GM23338 (cell line): ENCODE results near the gene GRIA4. TPM values are rescaled to one million over a fixed set of nuclear protein-coding genes. Genes with fewer than 3 reads are reported as not detected.

Source experiments
- ATAC-seq: fragments of 200-7000 bp; cut with Tn5 transposase; 3 replicates; pipeline ENCODE4 v1.9.1; 2020
- DNase-seq: peaks from one replicate; pipeline ENCODE4 v3.0.0-alpha.2; 2015; ENCODE audit warnings: low spot score
- H2AFZ ChIP-seq: fragments of 200-600 bp; sonication (generic); 2 replicates; pipeline ENCODE4 v1.8.0; 2016; ENCODE audit warnings: antibody characterized with exemption, mild to moderate bottlenecking, moderate library complexity
- H3F3A ChIP-seq: fragments of 200-600 bp; sonication (generic); replicated peaks from 2 replicates; pipeline ENCODE4 v1.8.0; 2017; ENCODE audit warnings: antibody characterized with exemption, mixed run types, low read depth
- H3K27ac ChIP-seq: fragments of 200-600 bp; sonication (generic); 2 replicates; pipeline ENCODE4 v1.6.1; 2016; ENCODE audit warnings: low read depth
- H3K27me3 ChIP-seq: fragments of 200-600 bp; sonication (generic); 2 replicates; pipeline ENCODE4 v1.8.0; 2016; ENCODE audit warnings: mild to moderate bottlenecking, mixed run types, moderate library complexity; ENCODE audit not compliant: insufficient read depth
- H3K36me3 ChIP-seq: fragments of 200-600 bp; sonication (generic); 2 replicates; pipeline ENCODE4 v1.8.0; 2016; ENCODE audit warnings: mild to moderate bottlenecking; ENCODE audit not compliant: insufficient read depth
- H3K4me1 ChIP-seq: fragments of 200-600 bp; sonication (generic); 2 replicates; pipeline ENCODE4 v1.8.0; 2016; ENCODE audit warnings: mild to moderate bottlenecking, moderate library complexity; ENCODE audit not compliant: insufficient read depth
- H3K4me2 ChIP-seq: fragments of 200-600 bp; sonication (generic); 2 replicates; pipeline ENCODE4 v1.7.1; 2017; ENCODE audit warnings: mixed run types
- H3K4me3 ChIP-seq: fragments of 200-600 bp; sonication (generic); 2 replicates; pipeline ENCODE4 v1.6.1; 2016; ENCODE audit warnings: mixed run types
- H3K79me2 ChIP-seq: fragments of 200-600 bp; sonication (generic); replicated peaks from 2 replicates; pipeline ENCODE4 v1.8.0; 2017; ENCODE audit warnings: mild to moderate bottlenecking; ENCODE audit not compliant: insufficient read depth
- H3K9me2 ChIP-seq: fragments of 200-600 bp; sonication (generic); 2 replicates; pipeline ENCODE4 v1.8.0; 2017; ENCODE audit not compliant: insufficient read depth
- H4K20me1 ChIP-seq: fragments of 200-600 bp; sonication (generic); replicated peaks from 2 replicates; pipeline ENCODE4 v1.8.0; 2017; ENCODE audit warnings: mild to moderate bottlenecking; ENCODE audit not compliant: insufficient read depth
- H3K27ac Mint-ChIP-seq: 2 replicates; pipeline ENCODE4 v1.8.0; 2020; ENCODE audit warnings: inconsistent platforms, mild to moderate bottlenecking, moderate library complexity, mixed read lengths
- H3K27me3 Mint-ChIP-seq: 3 replicates; pipeline ENCODE4 v1.8.0; 2022; ENCODE audit warnings: low read depth, mild to moderate bottlenecking, moderate library complexity, mixed read lengths, inconsistent platforms; ENCODE audit not compliant: insufficient read depth, poor library complexity
- H3K36me3 Mint-ChIP-seq: 3 replicates; pipeline ENCODE4 v1.8.0; 2021; ENCODE audit warnings: low read depth, mild to moderate bottlenecking, inconsistent platforms, moderate library complexity, mixed read lengths
- H3K4me1 Mint-ChIP-seq: 3 replicates; pipeline ENCODE4 v1.8.0; 2020; ENCODE audit warnings: mild to moderate bottlenecking, inconsistent platforms, mixed read lengths
- H3K4me3 Mint-ChIP-seq: 3 replicates; pipeline ENCODE4 v1.8.0; 2021; ENCODE audit warnings: moderate library complexity, mild to moderate bottlenecking, inconsistent platforms, mixed read lengths
- H3K9me3 Mint-ChIP-seq: 3 replicates; pipeline ENCODE4 v1.8.0; 2020; ENCODE audit warnings: moderate library complexity, mild to moderate bottlenecking, inconsistent platforms, mixed read lengths
- CREB1 ChIP-seq: fragments of 250-450 bp; sonication (Bioruptor Pico); IDR thresholded peaks from 2 replicates; pipeline ENCODE4 v1.5.0; 2020; ENCODE audit warnings: low read depth, mild to moderate bottlenecking, moderate library complexity
- CTCF ChIP-seq, 2 experiments: fragments of 200-600 bp in 1 of 2; sonication (generic) in 1 of 2; conservative IDR thresholded peaks; 2 replicates each; pipeline versions ENCODE4 v1.5.1 to v1.6.1; 2016 to 2017; ENCODE audit warnings: antibody characterized with exemption in 2 of 2, low read depth in 2 of 2, mild to moderate bottlenecking in 2 of 2, moderate library complexity in 1 of 2
- ETS1 ChIP-seq: IDR thresholded peaks from 2 replicates; pipeline ENCODE4 v1.6.1; 2016; ENCODE audit warnings: antibody characterized with exemption
- EZH2 ChIP-seq: fragments of 200-600 bp; sonication (generic); IDR thresholded peaks from one replicate; pipeline ENCODE4 v1.8.0; 2017; ENCODE audit warnings: antibody characterized with exemption, mild to moderate bottlenecking, low read depth; ENCODE audit not compliant: unreplicated experiment
- EZH2phosphoT487 ChIP-seq: fragments of 200-600 bp; sonication (generic); IDR thresholded peaks from one replicate; pipeline ENCODE4 v1.8.1; 2018; ENCODE audit warnings: antibody characterized with exemption; ENCODE audit not compliant: unreplicated experiment
- JUNB ChIP-seq: IDR thresholded peaks from one replicate; pipeline ENCODE4 v1.6.1; 2016; ENCODE audit warnings: antibody characterized with exemption; ENCODE audit not compliant: unreplicated experiment
- NANOG ChIP-seq: IDR thresholded peaks from 2 replicates; pipeline ENCODE4 v1.6.1; 2016; ENCODE audit warnings: antibody characterized with exemption, borderline replicate concordance
- POLR2AphosphoS5 ChIP-seq: IDR thresholded peaks from 2 replicates; pipeline ENCODE4 v1.6.1; 2016; ENCODE audit warnings: antibody characterized with exemption, low read depth
- REST ChIP-seq: IDR thresholded peaks from one replicate; pipeline ENCODE4 v1.6.1; 2018; ENCODE audit warnings: antibody characterized with exemption; ENCODE audit not compliant: unreplicated experiment
- STAT1 ChIP-seq: IDR thresholded peaks from one replicate; pipeline ENCODE4 v1.6.1; 2016; ENCODE audit warnings: antibody characterized with exemption; ENCODE audit not compliant: unreplicated experiment
- ZNF114 ChIP-seq: fragments of 250-450 bp; sonication (Bioruptor Pico); IDR thresholded peaks from 2 replicates; pipeline ENCODE4 v1.5.0; 2020; ENCODE audit warnings: mild to moderate bottlenecking, moderate library complexity
- ZNF331 ChIP-seq: fragments of 250-450 bp; sonication (Bioruptor Pico); IDR thresholded peaks from 2 replicates; pipeline ENCODE4 v1.5.0; 2020; ENCODE audit warnings: low read depth, mild to moderate bottlenecking, moderate library complexity
- polyA plus RNA-seq: library from polyadenylated mRNA; unstranded; fragments of >200 nt; fragmentation: Nextera tagmentation; extraction: Ambion mirVana; gene quantifications from 2 replicates; pipeline ENCODE4 v1.2.1, GENCODE V29; 2016
- total RNA-seq: library from RNA; depleted of rRNA; stranded (reverse); fragments of >200 nt; shearing (Covaris generic); gene quantifications from 2 replicates; pipeline ENCODE4 v1.2.3, GENCODE V29; 2014
- TF ChIP-seq, protein P1 (sequence below): fragments of 250-450 bp; sonication (Bioruptor Pico); IDR thresholded peaks from 2 replicates; pipeline ENCODE4 v1.5.0; 2020; ENCODE audit warnings: mild to moderate bottlenecking, moderate library complexity

The GRIA4 gene
- total and polyA plus RNA-seq, 2 experiments from 2014 or later, result 17.8 to 71.1 TPM

DNA sequence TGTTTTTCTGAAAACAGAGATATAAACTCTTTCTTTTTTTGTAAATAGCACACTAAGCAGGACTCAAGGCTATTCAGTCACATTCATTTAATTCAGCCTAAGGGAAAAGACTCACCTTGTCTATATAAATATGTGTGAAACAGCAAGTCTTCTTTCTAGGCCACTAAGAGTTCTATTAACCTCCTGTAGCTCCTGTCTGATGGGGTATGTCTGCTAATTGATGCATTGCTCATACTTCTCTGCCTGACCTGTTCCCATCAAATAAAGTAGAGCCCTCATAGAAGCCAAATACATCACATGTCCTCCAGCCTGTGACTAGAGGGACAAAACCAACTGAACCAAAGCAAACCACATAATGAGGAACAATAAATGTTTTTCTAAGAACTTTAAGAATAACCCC is 344.0 kb downstream of the GRIA4 start:
- Histone ChIP-seq H3K27ac (no peak overlapping the region), H3K27me3 (no peaks in the 10 kb centered on the region), H3K9me2 (no peaks in the 10 kb centered on the region), H3K4me2 (no peak overlapping the region), H3K36me3 (no peaks in the 10 kb centered on the region), H2AFZ (no peak overlapping the region), H4K20me1 (no peaks in the 10 kb centered on the region), H3K4me1 (no peaks in the 10 kb centered on the region), H3K4me3 (no peak overlapping the region), H3F3A (no peaks in the 10 kb centered on the region), H3K79me2 (no peaks in the 10 kb centered on the region)
- Mint-ChIP-seq H3K36me3 (peaks cover 18% of the 10 kb centered on the region), H3K27ac (no peak overlapping the region), H3K4me1 (no peaks in the 10 kb centered on the region), H3K27me3 (peaks cover 2% of the 10 kb centered on the region), H3K4me3 (no peak overlapping the region), H3K9me3 (peaks cover 19% of the 10 kb centered on the region)
- no peak for ATAC-seq
- DNase-seq, result no peak
- TF ChIP-seq EZH2phosphoT487, result no peak
- no peak for TF ChIP-seq POLR2AphosphoS5
- no peak for TF ChIP-seq JUNB
- no peak for TF ChIP-seq STAT1
- TF ChIP-seq CTCF (conservative IDR thresholded peaks at IDR 0.05; ENCODE audit: low read depth in 2 of 2), result no peak
- no peak for TF ChIP-seq REST
- TF ChIP-seq EZH2, result no peak
- no peak for TF ChIP-seq ETS1
- no peak for TF ChIP-seq NANOG
- TF ChIP-seq CREB1 (CRISPR knock-in tag), result no peak
- TF ChIP-seq ZNF114 (CRISPR knock-in tag), result no peak
- TF ChIP-seq ZNF331 (CRISPR knock-in tag), result no peak
- TF ChIP-seq, protein P1, sequence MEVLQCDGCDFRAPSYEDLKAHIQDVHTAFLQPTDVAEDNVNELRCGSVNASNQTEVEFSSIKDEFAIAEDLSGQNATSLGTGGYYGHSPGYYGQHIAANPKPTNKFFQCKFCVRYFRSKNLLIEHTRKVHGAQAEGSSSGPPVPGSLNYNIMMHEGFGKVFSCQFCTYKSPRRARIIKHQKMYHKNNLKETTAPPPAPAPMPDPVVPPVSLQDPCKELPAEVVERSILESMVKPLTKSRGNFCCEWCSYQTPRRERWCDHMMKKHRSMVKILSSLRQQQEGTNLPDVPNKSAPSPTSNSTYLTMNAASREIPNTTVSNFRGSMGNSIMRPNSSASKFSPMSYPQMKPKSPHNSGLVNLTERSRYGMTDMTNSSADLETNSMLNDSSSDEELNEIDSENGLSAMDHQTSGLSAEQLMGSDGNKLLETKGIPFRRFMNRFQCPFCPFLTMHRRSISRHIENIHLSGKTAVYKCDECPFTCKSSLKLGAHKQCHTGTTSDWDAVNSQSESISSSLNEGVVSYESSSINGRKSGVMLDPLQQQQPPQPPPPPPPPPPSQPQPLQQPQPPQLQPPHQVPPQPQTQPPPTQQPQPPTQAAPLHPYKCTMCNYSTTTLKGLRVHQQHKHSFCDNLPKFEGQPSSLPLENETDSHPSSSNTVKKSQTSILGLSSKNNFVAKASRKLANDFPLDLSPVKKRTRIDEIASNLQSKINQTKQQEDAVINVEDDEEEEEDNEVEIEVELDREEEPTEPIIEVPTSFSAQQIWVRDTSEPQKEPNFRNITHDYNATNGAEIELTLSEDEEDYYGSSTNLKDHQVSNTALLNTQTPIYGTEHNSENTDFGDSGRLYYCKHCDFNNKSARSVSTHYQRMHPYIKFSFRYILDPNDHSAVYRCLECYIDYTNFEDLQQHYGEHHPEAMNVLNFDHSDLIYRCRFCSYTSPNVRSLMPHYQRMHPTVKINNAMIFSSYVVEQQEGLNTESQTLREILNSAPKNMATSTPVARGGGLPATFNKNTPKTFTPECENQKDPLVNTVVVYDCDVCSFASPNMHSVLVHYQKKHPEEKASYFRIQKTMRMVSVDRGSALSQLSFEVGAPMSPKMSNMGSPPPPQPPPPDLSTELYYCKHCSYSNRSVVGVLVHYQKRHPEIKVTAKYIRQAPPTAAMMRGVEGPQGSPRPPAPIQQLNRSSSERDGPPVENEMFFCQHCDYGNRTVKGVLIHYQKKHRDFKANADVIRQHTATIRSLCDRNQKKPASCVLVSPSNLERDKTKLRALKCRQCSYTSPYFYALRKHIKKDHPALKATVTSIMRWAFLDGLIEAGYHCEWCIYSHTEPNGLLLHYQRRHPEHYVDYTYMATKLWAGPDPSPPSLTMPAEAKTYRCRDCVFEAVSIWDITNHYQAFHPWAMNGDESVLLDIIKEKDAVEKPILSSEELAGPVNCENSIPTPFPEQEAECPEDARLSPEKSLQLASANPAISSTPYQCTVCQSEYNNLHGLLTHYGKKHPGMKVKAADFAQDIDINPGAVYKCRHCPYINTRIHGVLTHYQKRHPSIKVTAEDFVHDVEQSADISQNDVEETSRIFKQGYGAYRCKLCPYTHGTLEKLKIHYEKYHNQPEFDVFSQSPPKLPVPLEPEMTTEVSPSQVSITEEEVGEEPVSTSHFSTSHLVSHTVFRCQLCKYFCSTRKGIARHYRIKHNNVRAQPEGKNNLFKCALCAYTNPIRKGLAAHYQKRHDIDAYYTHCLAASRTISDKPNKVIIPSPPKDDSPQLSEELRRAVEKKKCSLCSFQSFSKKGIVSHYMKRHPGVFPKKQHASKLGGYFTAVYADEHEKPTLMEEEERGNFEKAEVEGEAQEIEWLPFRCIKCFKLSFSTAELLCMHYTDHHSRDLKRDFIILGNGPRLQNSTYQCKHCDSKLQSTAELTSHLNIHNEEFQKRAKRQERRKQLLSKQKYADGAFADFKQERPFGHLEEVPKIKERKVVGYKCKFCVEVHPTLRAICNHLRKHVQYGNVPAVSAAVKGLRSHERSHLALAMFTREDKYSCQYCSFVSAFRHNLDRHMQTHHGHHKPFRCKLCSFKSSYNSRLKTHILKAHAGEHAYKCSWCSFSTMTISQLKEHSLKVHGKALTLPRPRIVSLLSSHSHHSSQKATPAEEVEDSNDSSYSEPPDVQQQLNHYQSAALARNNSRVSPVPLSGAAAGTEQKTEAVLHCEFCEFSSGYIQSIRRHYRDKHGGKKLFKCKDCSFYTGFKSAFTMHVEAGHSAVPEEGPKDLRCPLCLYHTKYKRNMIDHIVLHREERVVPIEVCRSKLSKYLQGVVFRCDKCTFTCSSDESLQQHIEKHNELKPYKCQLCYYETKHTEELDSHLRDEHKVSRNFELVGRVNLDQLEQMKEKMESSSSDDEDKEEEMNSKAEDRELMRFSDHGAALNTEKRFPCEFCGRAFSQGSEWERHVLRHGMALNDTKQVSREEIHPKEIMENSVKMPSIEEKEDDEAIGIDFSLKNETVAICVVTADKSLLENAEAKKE (CRISPR knock-in tag), result no peak
